ENCODE results near the gene LPP.

Gene LPP

DNA sequence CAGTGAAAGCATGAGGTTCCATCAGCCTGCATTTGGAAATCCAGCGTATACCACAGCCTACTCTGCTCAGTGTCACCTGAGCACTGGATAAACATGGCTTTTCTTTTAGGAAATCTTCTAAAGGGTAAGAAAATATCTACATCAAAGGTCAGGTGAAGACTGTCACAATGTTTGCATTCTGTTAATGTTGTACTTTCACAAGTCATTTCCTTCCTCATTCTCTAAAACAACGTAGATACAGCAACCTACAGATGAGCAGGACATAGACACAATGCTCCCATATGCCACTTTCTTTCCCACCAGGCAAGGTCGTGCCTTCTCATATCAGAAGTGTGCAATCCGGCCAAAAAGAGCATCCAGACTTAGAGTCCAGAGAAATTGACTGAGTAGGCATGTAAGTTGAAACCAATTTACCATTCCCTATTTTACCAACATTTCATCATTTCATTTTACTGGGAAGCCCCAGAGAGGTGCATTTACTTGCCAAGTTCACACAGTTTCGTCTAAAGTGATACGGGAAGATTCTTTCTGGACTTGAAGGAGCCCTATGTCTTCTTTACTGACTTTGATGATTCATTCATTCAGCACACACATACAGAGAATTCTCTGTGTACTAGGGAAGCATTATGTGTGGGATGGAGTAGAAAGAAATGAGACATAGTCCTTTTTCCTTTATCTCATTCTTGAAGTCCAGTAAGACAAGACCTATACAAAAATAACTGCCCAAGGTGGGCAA, 30.6 kb upstream of the LPP start:
- TF ChIP-seq, protein P1, sequence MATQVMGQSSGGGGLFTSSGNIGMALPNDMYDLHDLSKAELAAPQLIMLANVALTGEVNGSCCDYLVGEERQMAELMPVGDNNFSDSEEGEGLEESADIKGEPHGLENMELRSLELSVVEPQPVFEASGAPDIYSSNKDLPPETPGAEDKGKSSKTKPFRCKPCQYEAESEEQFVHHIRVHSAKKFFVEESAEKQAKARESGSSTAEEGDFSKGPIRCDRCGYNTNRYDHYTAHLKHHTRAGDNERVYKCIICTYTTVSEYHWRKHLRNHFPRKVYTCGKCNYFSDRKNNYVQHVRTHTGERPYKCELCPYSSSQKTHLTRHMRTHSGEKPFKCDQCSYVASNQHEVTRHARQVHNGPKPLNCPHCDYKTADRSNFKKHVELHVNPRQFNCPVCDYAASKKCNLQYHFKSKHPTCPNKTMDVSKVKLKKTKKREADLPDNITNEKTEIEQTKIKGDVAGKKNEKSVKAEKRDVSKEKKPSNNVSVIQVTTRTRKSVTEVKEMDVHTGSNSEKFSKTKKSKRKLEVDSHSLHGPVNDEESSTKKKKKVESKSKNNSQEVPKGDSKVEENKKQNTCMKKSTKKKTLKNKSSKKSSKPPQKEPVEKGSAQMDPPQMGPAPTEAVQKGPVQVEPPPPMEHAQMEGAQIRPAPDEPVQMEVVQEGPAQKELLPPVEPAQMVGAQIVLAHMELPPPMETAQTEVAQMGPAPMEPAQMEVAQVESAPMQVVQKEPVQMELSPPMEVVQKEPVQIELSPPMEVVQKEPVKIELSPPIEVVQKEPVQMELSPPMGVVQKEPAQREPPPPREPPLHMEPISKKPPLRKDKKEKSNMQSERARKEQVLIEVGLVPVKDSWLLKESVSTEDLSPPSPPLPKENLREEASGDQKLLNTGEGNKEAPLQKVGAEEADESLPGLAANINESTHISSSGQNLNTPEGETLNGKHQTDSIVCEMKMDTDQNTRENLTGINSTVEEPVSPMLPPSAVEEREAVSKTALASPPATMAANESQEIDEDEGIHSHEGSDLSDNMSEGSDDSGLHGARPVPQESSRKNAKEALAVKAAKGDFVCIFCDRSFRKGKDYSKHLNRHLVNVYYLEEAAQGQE (IDR thresholded peaks at IDR 0.05; ENCODE audit: insufficient read depth in 1 of 2, low read depth in 2 of 2, low read length in 2 of 2): no peak
- no peak for TF ChIP-seq POLR2AphosphoS5 (IDR thresholded peaks at IDR 0.05; ENCODE audit: low read depth, low read length)
- no peak for TF ChIP-seq SIN3A (IDR thresholded peaks at IDR 0.05; ENCODE audit: borderline replicate concordance, insufficient read depth, low read length)
- no peak for TF ChIP-seq TAF1 (IDR thresholded peaks at IDR 0.05; ENCODE audit: borderline replicate concordance, insufficient read depth, low read length)
- TF ChIP-seq FOXP2 (optimal IDR thresholded peaks at IDR 0.05; ENCODE audit: borderline replicate concordance, extremely low read depth, extremely low read length, insufficient read depth): no peak

DNA sequence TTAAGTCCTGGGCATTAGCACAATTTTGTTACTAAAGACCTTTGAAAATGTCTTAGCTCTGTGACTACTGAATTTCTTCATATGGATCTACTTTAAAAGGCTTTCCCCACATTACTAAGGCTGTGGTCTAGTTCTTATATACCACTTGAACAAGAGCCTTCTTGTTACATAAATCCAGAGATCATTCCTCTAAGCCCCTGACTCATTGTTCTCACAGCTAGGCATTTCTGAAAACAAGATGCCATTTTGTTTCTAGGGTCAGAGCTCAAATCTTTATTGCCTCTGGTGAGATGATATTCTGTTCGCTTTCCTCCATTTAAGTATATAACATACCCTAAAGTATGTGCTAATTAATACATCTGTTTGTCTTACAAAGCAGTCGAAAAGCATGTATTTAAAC, 29.8 kb upstream of the LPP start:
- TF ChIP-seq, protein P1 (IDR thresholded peaks at IDR 0.05; ENCODE audit: insufficient read depth in 1 of 2, low read depth in 2 of 2, low read length in 2 of 2): no peak
- TF ChIP-seq POLR2AphosphoS5 (IDR thresholded peaks at IDR 0.05; ENCODE audit: low read depth, low read length): no peak
- no peak for TF ChIP-seq TAF1 (IDR thresholded peaks at IDR 0.05; ENCODE audit: borderline replicate concordance, insufficient read depth, low read length)
- no peak for TF ChIP-seq FOXP2 (optimal IDR thresholded peaks at IDR 0.05; ENCODE audit: borderline replicate concordance, extremely low read depth, extremely low read length, insufficient read depth)
- TF ChIP-seq SIN3A (IDR thresholded peaks at IDR 0.05; ENCODE audit: borderline replicate concordance, insufficient read depth, low read length): no peak

DNA sequence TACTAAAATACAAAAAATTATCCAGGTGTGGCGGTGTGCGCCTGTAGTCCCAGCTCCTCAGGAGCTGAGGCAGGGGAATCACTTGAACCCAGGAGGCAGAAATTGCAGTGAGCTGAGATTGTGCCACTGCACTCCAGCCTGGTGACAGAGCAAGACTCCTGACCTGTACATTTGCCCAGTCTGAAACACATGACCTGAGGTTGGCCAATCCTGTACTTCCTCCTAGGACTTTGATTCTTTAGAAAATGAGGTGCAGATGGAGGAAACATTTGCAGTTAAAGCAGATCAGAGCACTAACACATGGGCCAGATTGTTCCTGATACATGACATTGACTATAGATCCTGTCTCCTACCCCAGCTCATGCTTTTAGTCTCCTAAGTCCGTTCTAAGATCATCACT, 28.9 kb upstream of the LPP start:
- TF ChIP-seq FOXP2 (optimal IDR thresholded peaks at IDR 0.05; ENCODE audit: borderline replicate concordance, extremely low read depth, extremely low read length, insufficient read depth) (no peak), SIN3A (IDR thresholded peaks at IDR 0.05; ENCODE audit: borderline replicate concordance, insufficient read depth, low read length) (no peak), TAF1 (IDR thresholded peaks at IDR 0.05; ENCODE audit: borderline replicate concordance, insufficient read depth, low read length) (no peak), POLR2AphosphoS5 (IDR thresholded peaks at IDR 0.05; ENCODE audit: low read depth, low read length) (no peak)
- TF ChIP-seq, protein P1 (IDR thresholded peaks at IDR 0.05; ENCODE audit: insufficient read depth in 1 of 2, low read depth in 2 of 2, low read length in 2 of 2): no peak

DNA sequence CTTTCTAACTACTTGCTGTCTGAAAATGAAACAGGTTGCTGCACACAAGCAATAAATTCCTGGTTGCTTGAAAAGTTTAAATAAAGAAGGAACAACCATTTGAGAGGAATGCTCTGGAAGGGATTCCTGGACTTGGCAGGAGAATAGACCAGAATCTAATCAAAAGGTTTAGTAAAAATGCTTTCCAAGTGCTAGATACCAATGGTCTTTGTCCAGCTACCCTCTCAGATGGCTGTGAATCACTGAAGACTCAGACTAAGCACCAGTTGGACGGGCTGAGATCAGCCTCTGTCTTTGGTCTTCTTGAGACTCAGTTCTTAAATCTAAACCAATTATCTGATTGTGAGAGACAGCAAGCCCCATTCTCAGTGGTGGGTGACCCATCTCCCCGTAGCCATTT, 27.7 kb upstream of the LPP start:
- TF ChIP-seq, protein P1 (IDR thresholded peaks at IDR 0.05; ENCODE audit: insufficient read depth in 1 of 2, low read depth in 2 of 2, low read length in 2 of 2): no peak
- TF ChIP-seq FOXP2 (optimal IDR thresholded peaks at IDR 0.05; ENCODE audit: borderline replicate concordance, extremely low read depth, extremely low read length, insufficient read depth): no peak
- TF ChIP-seq SIN3A (IDR thresholded peaks at IDR 0.05; ENCODE audit: borderline replicate concordance, insufficient read depth, low read length): no peak
- no peak for TF ChIP-seq POLR2AphosphoS5 (IDR thresholded peaks at IDR 0.05; ENCODE audit: low read depth, low read length)
- TF ChIP-seq TAF1 (IDR thresholded peaks at IDR 0.05; ENCODE audit: borderline replicate concordance, insufficient read depth, low read length): no peak
